Measurements from ENCODE around the gene MKKS.

Gene MKKS

GRCh38 chr20:10369723-10370090, 64.3 kb downstream of the MKKS start:
- no peak for TF ChIP-seq CTCF (IDR thresholded peaks at IDR 0.05; ENCODE audit: borderline replicate concordance, control extremely low read depth, extremely low read depth, insufficient read depth, missing control alignments)

GRCh38 chr20:10368702-10369041, 65.3 kb downstream of the MKKS start:
- no peak for TF ChIP-seq CTCF (IDR thresholded peaks at IDR 0.05; ENCODE audit: borderline replicate concordance, control extremely low read depth, extremely low read depth, insufficient read depth, missing control alignments)
- in situ Hi-C loops (cut with MboI; ENCODE audit: low sequenced_read_pairs, unreplicated experiment), result no loop called here

More at GRCh38 chr20:10369723-10370090, 64.3 kb downstream of the MKKS start:
- DNase-seq (ENCODE audit: low spot score), result no peak
- in situ Hi-C loops (cut with MboI; ENCODE audit: low sequenced_read_pairs, unreplicated experiment), result no loop called here

GRCh38 chr20:10367943-10368701, 65.9 kb downstream of the MKKS start:
- DNase-seq (ENCODE audit: low spot score), result no peak
- TF ChIP-seq CTCF (IDR thresholded peaks at IDR 0.05; ENCODE audit: borderline replicate concordance, control extremely low read depth, extremely low read depth, insufficient read depth, missing control alignments), result no peak
- in situ Hi-C loops (cut with MboI; ENCODE audit: low sequenced_read_pairs, unreplicated experiment), result no loop called here

More at GRCh38 chr20:10368702-10369041, 65.3 kb downstream of the MKKS start:
- no peak for DNase-seq (ENCODE audit: low spot score)

- no peak for TF ChIP-seq CTCF (IDR thresholded peaks at IDR 0.05; ENCODE audit: borderline replicate concordance, control extremely low read depth, extremely low read depth, insufficient read depth, missing control alignments)
- no peak for DNase-seq (ENCODE audit: low spot score)
- in situ Hi-C loops (cut with MboI; ENCODE audit: low sequenced_read_pairs, unreplicated experiment), result no loop called here
Measured at GRCh38 chr20:10367693-10367942, 66.4 kb downstream of the MKKS start.

- TF ChIP-seq CTCF (IDR thresholded peaks at IDR 0.05; ENCODE audit: borderline replicate concordance, control extremely low read depth, extremely low read depth, insufficient read depth, missing control alignments), result no peak
- in situ Hi-C loops (cut with MboI; ENCODE audit: low sequenced_read_pairs, unreplicated experiment), result no loop called here
- DNase-seq (ENCODE audit: low spot score), result no peak
Measured at GRCh38 chr20:10366898-10367692, 66.9 kb downstream of the MKKS start.

- TF ChIP-seq CTCF (IDR thresholded peaks at IDR 0.05; ENCODE audit: borderline replicate concordance, control extremely low read depth, extremely low read depth, insufficient read depth, missing control alignments), result no peak
- DNase-seq (ENCODE audit: low spot score), result no peak
- in situ Hi-C loops (cut with MboI; ENCODE audit: low sequenced_read_pairs, unreplicated experiment), result no loop called here
Measured at GRCh38 chr20:10362674-10363073, 71.3 kb downstream of the MKKS start.

Data from GM13976 (cell line).